ENCODE data around the gene LRCH3. TPM values are rescaled to one million over a fixed set of nuclear protein-coding genes. Genes with fewer than 3 reads are reported as not detected.
A peak's percentile ranks its signal among the peaks of the same experiment; 100 is the strongest.
"Not testable (repeated sequence)": the region's sequence is repeated elsewhere in the genome, so short reads cannot be mapped to it uniquely, and the experiment has no call there.

The LRCH3 gene
- total and polyA plus RNA-seq, 5 experiments from 2014 or later, result 11.7 to 81.8 (median 20.4) TPM

DNA sequence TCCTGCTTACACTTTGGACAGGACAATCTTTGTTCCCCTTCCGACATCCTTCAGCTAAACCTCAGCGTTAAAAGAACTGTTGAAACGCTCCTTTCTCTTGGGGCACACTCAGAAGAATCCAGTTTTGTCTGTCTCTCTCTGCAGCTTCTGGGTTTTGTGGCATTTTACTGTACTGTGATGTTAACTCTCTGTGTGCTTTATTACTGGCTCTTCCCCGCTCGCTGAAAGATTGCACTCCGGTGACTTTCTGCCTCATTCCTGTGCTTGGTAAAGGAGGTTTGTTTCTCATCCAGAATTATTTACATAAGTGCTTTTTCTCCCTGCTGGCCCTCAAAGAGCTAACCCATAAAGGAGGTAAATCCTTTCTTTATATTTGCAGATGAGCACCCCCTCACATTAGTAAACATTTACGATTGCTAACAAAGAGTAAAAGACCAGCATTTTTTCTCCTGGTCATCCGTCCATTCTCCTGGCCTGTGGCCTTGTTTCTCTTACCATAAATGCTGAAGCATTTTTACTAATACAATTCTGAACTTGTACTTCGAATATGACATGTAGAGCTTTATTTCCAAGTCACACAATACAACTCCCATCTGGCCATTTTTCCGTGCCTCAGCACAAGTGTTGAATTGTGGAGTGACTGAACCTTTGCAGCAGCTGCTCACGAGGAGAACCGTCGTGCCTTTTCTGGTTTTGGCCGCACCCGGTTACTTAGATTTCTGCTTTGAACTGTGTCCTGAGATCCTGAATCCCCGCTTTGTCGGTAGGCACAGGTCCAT is 89.6 kb downstream of the LRCH3 start:
- DNase-seq (no peak), ATAC-seq (no peak)
- Mint-ChIP-seq H3K4me3 (no peak overlapping the region), H3K9me3 (no peaks in the 10 kb centered on the region), H3K36me3 (peaks cover 0 to 64% (median 23%) of the 10 kb centered on the region in 3 donors), H3K27ac (peak overlapping the region in 3 of 10 donors; percentile 39 to 91 (median 47)), H3K4me1 (peaks cover 6 to 12% (median 10%) of the 10 kb centered on the region in 4 donors), H3K27me3 (no peaks in the 10 kb centered on the region)
- POLR2A ChIA-PET, result interaction anchor here (0.5 kb wide), 1 partner anchor 45 kb away, joined by 3 read pairs; no protein-coding TSS in a partner anchor

- ATAC-seq (no peak), DNase-seq (no peak)
- peaks cover 6 to 12% (median 10%) of the 10 kb centered on the region in 4 donors for H3K4me1 Mint-ChIP-seq
- H3K4me3 Mint-ChIP-seq, result no peak overlapping the region
- H3K36me3 Mint-ChIP-seq, result peaks cover 0 to 65% (median 24%) of the 10 kb centered on the region in 3 donors
- peak overlapping the region in 9 of 10 donors; percentile 6 to 91 (median 38) for H3K27ac Mint-ChIP-seq
- H3K9me3 Mint-ChIP-seq, result no peaks in the 10 kb centered on the region
- H3K27me3 Mint-ChIP-seq, result no peaks in the 10 kb centered on the region
- POLR2A ChIA-PET, result no interaction called here
Observed at GRCh38 chr3:197881270-197881969, 90.4 kb downstream of the LRCH3 start.

- Mint-ChIP-seq H3K4me3 (no peak overlapping the region), H3K36me3 (peaks cover 0 to 65% (median 22%) of the 10 kb centered on the region in 3 donors), H3K27ac (peak overlapping the region in 8 of 10 donors; percentile 28 to 91 (median 69)), H3K4me1 (peaks cover 6 to 12% (median 10%) of the 10 kb centered on the region in 4 donors), H3K9me3 (no peaks in the 10 kb centered on the region), H3K27me3 (no peaks in the 10 kb centered on the region)
- ATAC-seq (no peak), DNase-seq (no peak)
- POLR2A ChIA-PET, result no interaction called here
Observed at GRCh38 chr3:197881970-197882338, 90.9 kb downstream of the LRCH3 start.

DNA sequence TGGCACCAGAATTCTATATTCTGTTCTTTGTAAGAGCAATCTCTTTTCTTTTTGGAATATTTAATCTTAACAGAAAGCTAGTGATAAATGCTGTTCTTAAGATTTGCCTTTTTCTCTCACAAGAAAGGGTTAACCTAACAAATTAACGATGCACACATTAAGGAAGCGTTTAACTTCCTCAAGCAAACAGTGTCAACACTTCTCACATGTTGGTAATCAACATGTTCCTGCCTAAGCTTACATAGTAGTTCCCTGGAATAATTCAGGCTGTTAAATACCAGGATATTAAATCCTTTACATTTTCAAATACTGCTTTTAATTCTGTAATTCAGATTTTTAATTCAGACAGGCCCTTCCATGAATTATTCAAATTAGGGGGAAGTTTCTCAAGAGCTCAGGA is 91.5 kb downstream of the LRCH3 start:
- no peak for ATAC-seq
- no peak for DNase-seq
- H3K27ac Mint-ChIP-seq, result peak overlapping the region in 1 of 10 donors; percentile 15
- peaks cover 0 to 62% (median 22%) of the 10 kb centered on the region in 3 donors for H3K36me3 Mint-ChIP-seq
- no peaks in the 10 kb centered on the region for H3K27me3 Mint-ChIP-seq
- H3K4me3 Mint-ChIP-seq, result no peak overlapping the region
- H3K4me1 Mint-ChIP-seq, result peaks cover 6 to 12% (median 10%) of the 10 kb centered on the region in 4 donors
- POLR2A ChIA-PET, result no interaction called here
- H3K9me3 Mint-ChIP-seq, result no peaks in the 10 kb centered on the region

DNA sequence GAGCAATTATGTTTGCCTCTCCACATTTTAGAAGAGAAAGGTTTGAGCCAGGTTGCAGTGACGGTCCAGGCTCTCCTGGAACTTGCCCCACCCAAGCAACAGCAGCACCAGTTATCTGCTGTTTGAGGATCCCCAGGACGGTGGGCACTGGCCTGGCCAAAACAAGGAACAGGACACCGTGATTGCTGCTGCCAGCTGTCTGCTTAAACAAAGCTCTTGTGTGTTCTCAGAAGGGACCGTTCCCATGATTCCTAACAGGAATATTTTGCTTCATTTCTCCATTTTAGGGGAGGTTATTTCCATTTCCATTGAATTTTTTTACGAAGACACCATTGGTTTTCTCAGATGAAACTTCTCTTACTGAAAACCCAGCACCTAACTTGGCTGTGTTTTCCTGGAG is 92.5 kb downstream of the LRCH3 start:
- ATAC-seq, result no peak
- H3K36me3 Mint-ChIP-seq, result peaks cover 0 to 63% (median 17%) of the 10 kb centered on the region in 3 donors
- H3K9me3 Mint-ChIP-seq, result no peaks in the 10 kb centered on the region
- H3K4me1 Mint-ChIP-seq, result peaks cover 5 to 8% (median 6%) of the 10 kb centered on the region in 4 donors
- no peak overlapping the region for H3K4me3 Mint-ChIP-seq
- POLR2A ChIA-PET, result no interaction called here
- H3K27me3 Mint-ChIP-seq, result no peaks in the 10 kb centered on the region
- DNase-seq, result no peak
- H3K27ac Mint-ChIP-seq, result peak overlapping the region in 5 of 10 donors; percentile 17 to 65 (median 25)

- peaks cover 0 to 63% (median 13%) of the 10 kb centered on the region in 3 donors for H3K36me3 Mint-ChIP-seq
- H3K27ac Mint-ChIP-seq, H3K4me1 Mint-ChIP-seq, POLR2A ChIA-PET, ATAC-seq, H3K9me3 Mint-ChIP-seq, H3K27me3 Mint-ChIP-seq, DNase-seq, H3K4me3 Mint-ChIP-seq: not testable (repeated sequence)
Observed at GRCh38 chr3:197884330-197884729, 93.3 kb downstream of the LRCH3 start.

GRCh38 chr3:197886052-197886451 is 95.0 kb downstream of the LRCH3 start:
- H3K4me1 Mint-ChIP-seq, H3K9me3 Mint-ChIP-seq, H3K4me3 Mint-ChIP-seq, H3K27ac Mint-ChIP-seq, ATAC-seq, DNase-seq, H3K27me3 Mint-ChIP-seq, POLR2A ChIA-PET: not testable (repeated sequence)
- peaks cover 0 to 58% (median 8%) of the 10 kb centered on the region in 3 donors for H3K36me3 Mint-ChIP-seq

GRCh38 chr3:197887430-197888053 is 96.5 kb downstream of the LRCH3 start:
- H3K36me3 Mint-ChIP-seq, result peaks cover 0 to 50% (median 8%) of the 10 kb centered on the region in 3 donors
- H3K4me3 Mint-ChIP-seq, POLR2A ChIA-PET: not testable (repeated sequence)

DNA sequence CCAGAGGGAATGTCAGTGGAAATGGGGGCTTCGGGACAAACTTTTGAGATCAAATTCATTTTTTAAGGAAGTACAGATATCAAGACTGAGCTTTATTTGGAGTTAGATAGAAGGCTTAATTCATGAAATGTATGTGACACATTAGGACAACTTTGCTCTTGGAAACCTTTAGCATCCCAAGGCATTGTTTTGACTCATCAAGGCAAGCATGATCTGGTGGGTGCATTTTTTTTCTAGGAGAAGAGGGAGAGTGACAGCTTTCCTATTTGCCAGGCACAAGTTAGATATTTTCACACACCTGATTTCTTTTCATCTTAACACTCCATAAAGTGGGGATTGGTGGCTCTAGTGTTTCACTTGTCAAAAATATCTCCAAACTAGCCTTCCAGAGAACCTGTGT is 97.5 kb downstream of the LRCH3 start:
- no peaks in the 10 kb centered on the region for H3K4me1 Mint-ChIP-seq
- peaks cover 0 to 45% (median 8%) of the 10 kb centered on the region in 3 donors for H3K36me3 Mint-ChIP-seq

More at GRCh38 chr3:197887430-197888053, 96.5 kb downstream of the LRCH3 start:
- peak overlapping the region in 1 of 10 donors; percentile 5 for H3K27ac Mint-ChIP-seq
- H3K9me3 Mint-ChIP-seq, H3K27me3 Mint-ChIP-seq, ATAC-seq, DNase-seq, H3K4me1 Mint-ChIP-seq: not testable (repeated sequence)

GRCh38 chr3:197889204-197889930 is 98.3 kb downstream of the LRCH3 start:
- H3K4me3 Mint-ChIP-seq, result no peak overlapping the region
- POLR2A ChIA-PET, result no interaction called here
- no peaks in the 10 kb centered on the region for H3K4me1 Mint-ChIP-seq
- no peaks in the 10 kb centered on the region for H3K9me3 Mint-ChIP-seq
- peaks cover 0 to 36% (median 8%) of the 10 kb centered on the region in 3 donors for H3K36me3 Mint-ChIP-seq
- H3K27me3 Mint-ChIP-seq, result no peaks in the 10 kb centered on the region
- peak overlapping the region in 2 of 10 donors; percentile 24 to 49 for H3K27ac Mint-ChIP-seq
- DNase-seq (no peak), ATAC-seq (no peak)

More for the DNA sequence above, 97.5 kb downstream of the LRCH3 start:
- Mint-ChIP-seq H3K9me3 (no peaks in the 10 kb centered on the region), H3K27me3 (no peaks in the 10 kb centered on the region), H3K4me3 (no peak overlapping the region), H3K27ac (peak overlapping the region in 2 of 10 donors; percentile 0 to 34)
- ATAC-seq, result no peak
- POLR2A ChIA-PET, result no interaction called here
- DNase-seq, result no peak

- POLR2A ChIA-PET, result no interaction called here
- no peak for ATAC-seq
Observed at GRCh38 chr3:197890693-197891092, 99.6 kb downstream of the LRCH3 start.

DNA sequence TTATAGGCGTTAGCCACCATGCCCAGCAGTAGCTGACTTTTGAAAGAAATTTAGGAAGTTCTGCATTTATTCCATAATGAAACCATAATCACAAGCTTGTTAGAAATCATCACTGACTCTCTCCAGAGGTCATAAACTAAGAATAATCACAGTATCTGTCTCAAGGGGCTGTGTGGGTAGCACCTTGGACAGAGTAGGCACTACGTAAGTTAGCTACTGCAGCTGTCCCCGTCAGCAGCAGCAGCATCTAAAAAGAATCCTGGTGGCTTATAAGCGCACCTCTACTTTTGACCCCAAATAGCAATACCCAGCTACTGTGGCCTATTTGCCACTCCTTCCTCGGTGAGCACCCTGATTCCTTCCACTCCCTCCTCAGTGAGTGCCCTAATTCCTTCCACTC is 101.1 kb downstream of the LRCH3 start:
- Mint-ChIP-seq H3K9me3 (no peaks in the 10 kb centered on the region), H3K36me3 (peaks cover 0 to 22% (median 0%) of the 10 kb centered on the region in 3 donors), H3K27ac (peak overlapping the region in 2 of 10 donors; percentile 16 to 37), H3K27me3 (no peaks in the 10 kb centered on the region), H3K4me3 (no peak overlapping the region), H3K4me1 (no peaks in the 10 kb centered on the region)
- DNase-seq (no peak), ATAC-seq (no peak)
- POLR2A ChIA-PET, result no interaction called here

More at GRCh38 chr3:197890693-197891092, 99.6 kb downstream of the LRCH3 start:
- Mint-ChIP-seq H3K9me3 (no peaks in the 10 kb centered on the region), H3K4me3 (no peak overlapping the region), H3K27ac (peak overlapping the region in 1 of 10 donors; percentile 34), H3K36me3 (peaks cover 0 to 26% (median under 1%) of the 10 kb centered on the region in 3 donors), H3K27me3 (no peaks in the 10 kb centered on the region), H3K4me1 (no peaks in the 10 kb centered on the region)
- no peak for DNase-seq
